GM12878 (cell line): Measurements from ENCODE around the gene NRDE2. TPM values are rescaled to one million over a fixed set of nuclear protein-coding genes. Genes with fewer than 3 reads are reported as not detected.
A peak's percentile ranks its signal among the peaks of the same experiment; 100 is the strongest.

Experiments
- BHLHE40 ChIP-seq, 2 experiments: fragments of 450-650 bp in 1 of 2; IDR thresholded peaks; 2 replicates each; pipeline ENCODE4 v1.6.1; 2011 to 2017; ENCODE audit warnings: low read depth in 2 of 2, borderline replicate concordance in 1 of 2, improper control_type of control experiment in 1 of 2, low read length in 1 of 2, mild to moderate bottlenecking in 1 of 2
- BRCA1 ChIP-seq: IDR thresholded peaks from 2 replicates; pipeline ENCODE4 v1.6.1; 2011; ENCODE audit warnings: low read depth, low read length, improper control_type of control experiment
- CREM ChIP-seq: IDR thresholded peaks from 2 replicates; pipeline ENCODE4 v1.6.1; 2014; ENCODE audit warnings: antibody characterized with exemption, low read depth
- DPF2 ChIP-seq: fragments of 450-650 bp; IDR thresholded peaks from 2 replicates; pipeline ENCODE4 v1.6.1; 2017; ENCODE audit warnings: mild to moderate bottlenecking
- ESRRA ChIP-seq: IDR thresholded peaks from 2 replicates; pipeline ENCODE4 v1.6.1; 2012; ENCODE audit warnings: mild to moderate bottlenecking, low read length, improper control_type of control experiment
- ETV6 ChIP-seq, 2 experiments: fragments of 450-650 bp in 1 of 2; IDR thresholded peaks in 1 of 2; conservative IDR thresholded peaks in 1 of 2; 2 replicates each; pipeline ENCODE4 v1.6.1; 2014; ENCODE audit warnings: antibody characterized with exemption in 1 of 2, borderline replicate concordance in 1 of 2, low read depth in 1 of 2, mild to moderate bottlenecking in 1 of 2, moderate library complexity in 1 of 2
- FOS ChIP-seq: IDR thresholded peaks from 3 replicates; pipeline ENCODE4 v1.6.1; 2011; ENCODE audit warnings: borderline replicate concordance; ENCODE audit not compliant: insufficient read length; ENCODE audit errors: extremely low read depth
- HDAC2 ChIP-seq: fragments of 200-600 bp; sonication (generic); IDR thresholded peaks from 2 replicates; pipeline ENCODE4 v1.6.1; 2017
- JUNB ChIP-seq: IDR thresholded peaks from 2 replicates; pipeline ENCODE4 v1.6.1; 2016; ENCODE audit warnings: antibody characterized with exemption, mild to moderate bottlenecking
- KAT2A ChIP-seq: conservative IDR thresholded peaks from 2 replicates; pipeline ENCODE4 v1.6.1; 2011; ENCODE audit warnings: low read depth, low read length; ENCODE audit not compliant: control insufficient read depth
- KDM1A ChIP-seq: fragments of 200-600 bp; sonication (generic); IDR thresholded peaks from 2 replicates; pipeline ENCODE4 v1.6.1; 2016; ENCODE audit warnings: borderline replicate concordance
- MEF2B ChIP-seq: fragments of 450-650 bp; IDR thresholded peaks from 2 replicates; pipeline ENCODE4 v1.6.1; 2018; ENCODE audit warnings: mild to moderate bottlenecking, moderate library complexity; ENCODE audit not compliant: partially characterized antibody, poor library complexity, severe bottlenecking
- NR2C2 ChIP-seq: IDR thresholded peaks from 2 replicates; pipeline ENCODE4 v1.6.1; 2011; ENCODE audit warnings: borderline replicate concordance, low read depth; ENCODE audit not compliant: control insufficient read depth, insufficient read length
- PAX5 ChIP-seq: IDR thresholded peaks from 2 replicates; pipeline ENCODE4 v1.6.1; 2011; ENCODE audit warnings: low read depth, low read length, borderline replicate concordance
- RAD21 ChIP-seq: IDR thresholded peaks from 2 replicates; pipeline ENCODE4 v1.6.1; 2011; ENCODE audit warnings: mild to moderate bottlenecking, low read depth, low read length, moderate library complexity; ENCODE audit not compliant: insufficient read depth
- RELA ChIP-seq: fragments of 450-650 bp; IDR thresholded peaks from 2 replicates; pipeline ENCODE4 v1.8.0; 2014; ENCODE audit warnings: borderline replicate concordance; ENCODE audit not compliant: partially characterized antibody
- RFX5 ChIP-seq: IDR thresholded peaks from 2 replicates; pipeline ENCODE4 v1.6.1; 2011; ENCODE audit warnings: low read depth, low read length, improper control_type of control experiment
- SMAD1 ChIP-seq: fragments of 450-650 bp; IDR thresholded peaks from 2 replicates; pipeline ENCODE4 v1.6.1; 2018; ENCODE audit warnings: mild to moderate bottlenecking, low read depth; ENCODE audit not compliant: partially characterized antibody
- STAT3 ChIP-seq: IDR thresholded peaks from 2 replicates; pipeline ENCODE4 v1.6.1; 2011; ENCODE audit warnings: low read depth, low read length, improper control_type of control experiment
- SUPT20H ChIP-seq: IDR thresholded peaks from 2 replicates; pipeline ENCODE4 v1.6.1; 2011; ENCODE audit warnings: low read depth, mild to moderate bottlenecking, low read length, moderate library complexity, borderline replicate concordance; ENCODE audit not compliant: control insufficient read depth
- SUZ12 ChIP-seq: fragments of 200-600 bp; sonication (generic); IDR thresholded peaks from one replicate; pipeline ENCODE4 v1.6.1; 2018; ENCODE audit warnings: antibody characterized with exemption, mild to moderate bottlenecking; ENCODE audit not compliant: unreplicated experiment
- TAF1 ChIP-seq: IDR thresholded peaks from 2 replicates; pipeline ENCODE4 v1.6.1; 2011; ENCODE audit warnings: mild to moderate bottlenecking, low read depth, low read length, borderline replicate concordance
- TARDBP ChIP-seq: IDR thresholded peaks from 2 replicates; pipeline ENCODE4 v1.6.1; 2016; ENCODE audit warnings: borderline replicate concordance
- ZNF622 ChIP-seq: fragments of 450-650 bp; IDR thresholded peaks from 2 replicates; pipeline ENCODE4 v1.6.1; 2017; ENCODE audit warnings: mild to moderate bottlenecking, inconsistent platforms
- polyA plus RNA-seq, 11 experiments: library from polyadenylated mRNA; depleted of rRNA in 4 of 11; unstranded in 6 of 11; stranded (reverse) in 5 of 11; fragments of >200 nt; fragmentation: Nextera tagmentation in 4 of 11; fragmentation: Illumina TruSeq in 1 of 11; extraction: Ambion mirVana in 4 of 11; extraction: Trizol in 1 of 11; gene quantifications; 1 replicate in 1 of 11; 2 replicates in 10 of 11; pipeline versions ENCODE4 v1.2.1 to v1.2.3, GENCODE V29; 2011 to 2016; ENCODE audit warnings: inconsistent platforms in 2 of 11, missing spikeins in 2 of 11, low read depth in 1 of 11
- total RNA-seq, 4 experiments: library from RNA; depleted of rRNA in 3 of 4; stranded (reverse); fragments of >200 nt in 3 of 4; fragmentation: Illumina TruSeq in 1 of 4; extraction: Trizol in 1 of 4; gene quantifications; 2 replicates each; pipeline versions ENCODE4 v1.2.1 to v1.2.3, GENCODE V29; 2013 to 2021
- TF ChIP-seq, protein P1 (sequence below): fragments of 450-650 bp; IDR thresholded peaks from 2 replicates; pipeline ENCODE4 v1.6.1; 2016; ENCODE audit warnings: mild to moderate bottlenecking
- TF ChIP-seq, protein P2 (sequence below): IDR thresholded peaks from 2 replicates; pipeline ENCODE4 v1.6.1; 2012; ENCODE audit warnings: low read length, inconsistent platforms
- TF ChIP-seq, protein P3 (sequence below): fragments of 450-650 bp; IDR thresholded peaks from 2 replicates; pipeline ENCODE4 v1.6.1; 2017; ENCODE audit warnings: mild to moderate bottlenecking, low read depth, inconsistent platforms; ENCODE audit not compliant: poor library complexity, severe bottlenecking

NRDE2 gene
- total and polyA plus RNA-seq, 10 of the 15 experiments (the other 5 are each of a cell fraction or from before 2014, with no cell fraction given): 8.3 to 21.0 (median 13.8) TPM

DNA sequence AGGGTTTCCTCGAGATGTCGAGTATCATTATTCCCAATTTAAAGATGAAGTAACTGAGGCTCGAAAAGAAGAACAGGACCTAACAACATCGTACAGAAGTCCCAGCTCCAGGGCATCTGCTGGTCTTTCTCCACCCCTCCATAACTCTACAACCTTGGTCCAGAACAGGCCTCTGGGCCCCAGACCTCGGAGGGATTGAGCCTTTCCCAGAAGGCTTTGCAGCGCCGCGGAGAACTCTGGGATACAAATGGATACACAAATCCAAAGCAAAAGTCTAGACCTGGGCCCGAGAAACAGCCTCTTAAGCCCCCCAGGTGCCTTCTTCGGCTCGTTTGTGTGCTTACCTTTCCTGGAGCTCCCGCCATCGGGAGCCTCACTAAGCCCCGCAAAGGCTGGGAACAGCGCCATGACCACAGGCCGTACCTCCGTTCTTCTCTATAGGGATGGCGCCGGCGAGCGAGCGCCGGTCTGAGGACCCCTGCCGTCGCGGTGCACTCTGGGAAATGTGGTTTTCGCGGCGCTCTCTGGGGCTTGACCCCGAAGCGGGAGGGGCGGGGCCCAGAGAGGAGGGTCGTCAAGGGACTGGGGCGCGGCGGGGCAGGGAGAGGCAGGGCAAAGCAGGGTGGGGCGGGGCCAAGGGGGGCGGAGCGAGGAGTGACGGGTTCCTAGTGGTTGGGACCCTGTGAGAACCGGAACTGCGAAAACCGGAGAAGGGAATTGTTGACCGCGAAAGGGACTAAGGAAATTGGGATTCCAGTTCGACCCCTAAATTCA, at the start of gene NRDE2 (continued):
- TF ChIP-seq RFX5 (no peak), KDM1A (no peak), FOS (no peak), JUNB (no peak), SUPT20H (no peak), HDAC2 (no peak), TAF1 (peak; percentile 57), BHLHE40 (IDR thresholded peaks at IDR 0.05; ENCODE audit: borderline replicate concordance in 1 of 2, low read depth in 2 of 2, low read length in 1 of 2) (0 out of 4 replicates have a peak, but pooled peaks of 1 of the 2 experiments have one; percentile 17), TARDBP (peak; percentile 68; the same call in 1 of the 2 replicates), ETV6 (conservative IDR thresholded peaks at IDR 0.05 in 1 of 2, IDR thresholded peaks at IDR 0.05 in 1 of 2; ENCODE audit: borderline replicate concordance in 1 of 2, low read depth in 1 of 2) (no peak), MEF2B (peak; percentile 51), PAX5 (peak; percentile 47; the same call in 1 of the 2 replicates), KAT2A (no peak), RAD21 (no peak), NR2C2 (no peak), CREM (0 out of 2 replicates have a peak, but pooled peaks have one; percentile 44), SMAD1 (no peak), ESRRA (no peak), DPF2 (no peak), RELA (no peak), SUZ12 (no peak), STAT3 (no peak), ZNF622 (no peak), BRCA1 (no peak)
- TF ChIP-seq, protein P1, sequence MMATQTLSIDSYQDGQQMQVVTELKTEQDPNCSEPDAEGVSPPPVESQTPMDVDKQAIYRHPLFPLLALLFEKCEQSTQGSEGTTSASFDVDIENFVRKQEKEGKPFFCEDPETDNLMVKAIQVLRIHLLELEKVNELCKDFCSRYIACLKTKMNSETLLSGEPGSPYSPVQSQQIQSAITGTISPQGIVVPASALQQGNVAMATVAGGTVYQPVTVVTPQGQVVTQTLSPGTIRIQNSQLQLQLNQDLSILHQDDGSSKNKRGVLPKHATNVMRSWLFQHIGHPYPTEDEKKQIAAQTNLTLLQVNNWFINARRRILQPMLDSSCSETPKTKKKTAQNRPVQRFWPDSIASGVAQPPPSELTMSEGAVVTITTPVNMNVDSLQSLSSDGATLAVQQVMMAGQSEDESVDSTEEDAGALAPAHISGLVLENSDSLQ: peak; percentile 46; the same call in 1 of the 2 replicates
- TF ChIP-seq, protein P2, sequence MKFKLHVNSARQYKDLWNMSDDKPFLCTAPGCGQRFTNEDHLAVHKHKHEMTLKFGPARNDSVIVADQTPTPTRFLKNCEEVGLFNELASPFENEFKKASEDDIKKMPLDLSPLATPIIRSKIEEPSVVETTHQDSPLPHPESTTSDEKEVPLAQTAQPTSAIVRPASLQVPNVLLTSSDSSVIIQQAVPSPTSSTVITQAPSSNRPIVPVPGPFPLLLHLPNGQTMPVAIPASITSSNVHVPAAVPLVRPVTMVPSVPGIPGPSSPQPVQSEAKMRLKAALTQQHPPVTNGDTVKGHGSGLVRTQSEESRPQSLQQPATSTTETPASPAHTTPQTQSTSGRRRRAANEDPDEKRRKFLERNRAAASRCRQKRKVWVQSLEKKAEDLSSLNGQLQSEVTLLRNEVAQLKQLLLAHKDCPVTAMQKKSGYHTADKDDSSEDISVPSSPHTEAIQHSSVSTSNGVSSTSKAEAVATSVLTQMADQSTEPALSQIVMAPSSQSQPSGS: no peak
- TF ChIP-seq, protein P3, sequence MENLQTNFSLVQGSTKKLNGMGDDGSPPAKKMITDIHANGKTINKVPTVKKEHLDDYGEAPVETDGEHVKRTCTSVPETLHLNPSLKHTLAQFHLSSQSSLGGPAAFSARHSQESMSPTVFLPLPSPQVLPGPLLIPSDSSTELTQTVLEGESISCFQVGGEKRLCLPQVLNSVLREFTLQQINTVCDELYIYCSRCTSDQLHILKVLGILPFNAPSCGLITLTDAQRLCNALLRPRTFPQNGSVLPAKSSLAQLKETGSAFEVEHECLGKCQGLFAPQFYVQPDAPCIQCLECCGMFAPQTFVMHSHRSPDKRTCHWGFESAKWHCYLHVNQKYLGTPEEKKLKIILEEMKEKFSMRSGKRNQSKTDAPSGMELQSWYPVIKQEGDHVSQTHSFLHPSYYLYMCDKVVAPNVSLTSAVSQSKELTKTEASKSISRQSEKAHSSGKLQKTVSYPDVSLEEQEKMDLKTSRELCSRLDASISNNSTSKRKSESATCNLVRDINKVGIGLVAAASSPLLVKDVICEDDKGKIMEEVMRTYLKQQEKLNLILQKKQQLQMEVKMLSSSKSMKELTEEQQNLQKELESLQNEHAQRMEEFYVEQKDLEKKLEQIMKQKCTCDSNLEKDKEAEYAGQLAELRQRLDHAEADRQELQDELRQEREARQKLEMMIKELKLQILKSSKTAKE: no peak
